KMS-11 (cell line): ENCODE data around the gene DPY19L1.
"Not testable (repeated sequence)": the region's sequence is repeated elsewhere in the genome, so short reads cannot be mapped to it uniquely, and the experiment has no call there.

Source experiments
- H2AFZ ChIP-seq: fragments of 200-600 bp; sonication (generic); 2 replicates; pipeline ENCODE4 v1.6.1; 2016; ENCODE audit warnings: antibody characterized with exemption, mixed run types, low read depth
- H3K27ac ChIP-seq: fragments of 200-600 bp; sonication (generic); 2 replicates; pipeline ENCODE4 v1.6.1; 2016; ENCODE audit warnings: mild to moderate bottlenecking, mixed run types
- H3K27me3 ChIP-seq: fragments of 200-600 bp; sonication (generic); 2 replicates; pipeline ENCODE4 v1.6.1; 2017; ENCODE audit warnings: mild to moderate bottlenecking, low read depth, mixed run types, moderate library complexity; ENCODE audit not compliant: insufficient read depth
- H3K36me3 ChIP-seq: fragments of 200-600 bp; sonication (generic); 2 replicates; pipeline ENCODE4 v1.6.1; 2017; ENCODE audit warnings: mild to moderate bottlenecking, mixed run types; ENCODE audit not compliant: insufficient read depth
- H3K4me1 ChIP-seq: fragments of 200-600 bp; sonication (generic); 2 replicates; pipeline ENCODE4 v1.6.1; 2016; ENCODE audit warnings: mild to moderate bottlenecking, low read depth, mixed run types; ENCODE audit not compliant: poor library complexity, severe bottlenecking
- H3K4me2 ChIP-seq: fragments of 200-600 bp; sonication (generic); 2 replicates; pipeline ENCODE4 v1.7.0; 2016; ENCODE audit warnings: mild to moderate bottlenecking, mixed run types
- H3K4me3 ChIP-seq: fragments of 200-600 bp; sonication (generic); IDR thresholded peaks from 2 replicates; pipeline ENCODE4 v1.6.1; 2017; ENCODE audit warnings: low read depth, low read length, mixed read lengths; ENCODE audit not compliant: insufficient read depth
- H3K79me2 ChIP-seq: fragments of 200-600 bp; sonication (generic); 2 replicates; pipeline ENCODE4 v1.6.1; 2016; ENCODE audit warnings: low read depth, mixed run types; ENCODE audit not compliant: insufficient read depth
- H3K9ac ChIP-seq: fragments of 200-600 bp; sonication (generic); 2 replicates; pipeline ENCODE4 v1.6.1; 2016; ENCODE audit warnings: mild to moderate bottlenecking, mixed run types
- H4K20me1 ChIP-seq: fragments of 200-600 bp; sonication (generic); 2 replicates; pipeline ENCODE4 v1.6.1; 2016; ENCODE audit warnings: mild to moderate bottlenecking, mixed run types; ENCODE audit not compliant: insufficient read depth
- CTCF ChIP-seq: fragments of 200-600 bp; sonication (generic); conservative IDR thresholded peaks from 2 replicates; pipeline ENCODE4 v1.6.1; 2017; ENCODE audit warnings: low read depth, mild to moderate bottlenecking, antibody characterized with exemption, low read length, moderate library complexity, mixed read lengths

DPY19L1 gene

DNA sequence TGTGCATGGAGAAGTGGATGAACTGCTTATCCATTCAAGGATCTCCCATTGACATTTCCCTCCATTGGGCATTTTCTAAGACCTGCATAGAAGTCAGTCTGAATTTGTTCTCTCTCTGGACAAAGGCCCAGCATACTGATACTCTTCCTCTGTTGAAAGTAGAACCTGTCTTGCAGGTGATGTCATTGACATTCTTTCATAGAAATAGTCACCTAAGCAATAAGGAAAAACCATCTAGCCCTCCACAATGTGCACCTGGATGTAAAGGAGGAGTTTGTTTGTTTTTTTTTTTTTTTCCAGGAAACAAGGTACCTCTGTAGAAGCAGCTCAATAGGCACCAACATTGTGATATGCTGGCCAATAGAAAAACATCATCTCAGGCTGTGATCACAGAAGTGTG is 150.4 kb downstream of the DPY19L1 start:
- H3K4me1 ChIP-seq = no peaks in the 10 kb centered on the region
- no peaks in the 10 kb centered on the region for H4K20me1 ChIP-seq
- no peak for TF ChIP-seq CTCF
- no peak overlapping the region for H3K4me2 ChIP-seq
- H2AFZ ChIP-seq = no peak overlapping the region
- no peaks in the 10 kb centered on the region for H3K36me3 ChIP-seq
- no peak overlapping the region for H3K9ac ChIP-seq
- no peak overlapping the region for H3K4me3 ChIP-seq
- no peaks in the 10 kb centered on the region for H3K27me3 ChIP-seq
- no peak overlapping the region for H3K27ac ChIP-seq
- H3K79me2 ChIP-seq = no peaks in the 10 kb centered on the region

DNA sequence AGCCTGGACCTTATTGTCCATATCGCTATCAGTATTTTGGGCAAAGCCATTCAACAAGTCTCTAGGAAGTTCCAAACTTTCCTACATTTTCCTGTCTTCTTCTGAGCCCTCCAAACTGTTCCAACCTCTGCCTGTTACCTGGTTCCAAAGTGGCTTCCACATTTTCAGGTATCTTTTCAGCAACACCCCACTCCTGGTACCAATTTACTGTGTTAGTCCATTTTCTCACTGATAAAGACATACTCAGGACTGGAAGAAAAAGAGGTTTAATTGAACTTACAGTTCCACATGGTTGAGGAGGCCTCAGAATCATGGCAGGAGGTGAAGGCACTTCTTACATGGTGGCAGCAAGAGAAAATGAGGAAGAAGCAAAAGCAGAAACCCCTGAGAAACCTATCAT is 153.4 kb downstream of the DPY19L1 start:
- not testable (repeated sequence) for H3K27me3 ChIP-seq, H3K4me2 ChIP-seq, H3K27ac ChIP-seq, H3K79me2 ChIP-seq, H3K36me3 ChIP-seq, H2AFZ ChIP-seq, H3K4me1 ChIP-seq, H3K9ac ChIP-seq, H4K20me1 ChIP-seq, H3K4me3 ChIP-seq

DNA sequence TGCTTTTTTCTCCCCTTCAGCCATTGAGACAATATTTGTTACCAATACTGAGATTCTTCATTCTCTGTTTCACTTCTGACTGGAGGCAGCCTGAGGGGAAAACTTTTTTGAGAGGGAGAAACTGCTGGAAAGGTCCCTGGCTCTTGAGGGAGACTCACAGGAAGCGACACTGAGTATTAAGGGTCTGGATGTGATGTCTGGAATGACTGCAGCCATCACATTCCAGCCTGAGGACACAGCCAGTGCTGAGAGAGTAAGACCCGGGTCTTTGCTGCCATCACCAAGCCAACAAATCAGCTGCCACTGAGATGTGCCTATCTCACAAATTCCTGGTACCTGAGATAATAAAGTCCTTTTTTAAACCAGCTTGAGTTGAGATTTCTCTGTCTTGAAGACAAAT is 157.4 kb downstream of the DPY19L1 start:
- no peaks in the 10 kb centered on the region for H4K20me1 ChIP-seq
- no peak overlapping the region for H3K4me3 ChIP-seq
- no peak overlapping the region for H3K9ac ChIP-seq
- H3K27me3 ChIP-seq = no peaks in the 10 kb centered on the region
- H3K27ac ChIP-seq = no peak overlapping the region
- H3K4me1 ChIP-seq = no peaks in the 10 kb centered on the region
- H3K79me2 ChIP-seq = no peaks in the 10 kb centered on the region
- no peaks in the 10 kb centered on the region for H3K36me3 ChIP-seq
- H2AFZ ChIP-seq = no peak overlapping the region
- TF ChIP-seq CTCF = no peak
- no peak overlapping the region for H3K4me2 ChIP-seq

DNA sequence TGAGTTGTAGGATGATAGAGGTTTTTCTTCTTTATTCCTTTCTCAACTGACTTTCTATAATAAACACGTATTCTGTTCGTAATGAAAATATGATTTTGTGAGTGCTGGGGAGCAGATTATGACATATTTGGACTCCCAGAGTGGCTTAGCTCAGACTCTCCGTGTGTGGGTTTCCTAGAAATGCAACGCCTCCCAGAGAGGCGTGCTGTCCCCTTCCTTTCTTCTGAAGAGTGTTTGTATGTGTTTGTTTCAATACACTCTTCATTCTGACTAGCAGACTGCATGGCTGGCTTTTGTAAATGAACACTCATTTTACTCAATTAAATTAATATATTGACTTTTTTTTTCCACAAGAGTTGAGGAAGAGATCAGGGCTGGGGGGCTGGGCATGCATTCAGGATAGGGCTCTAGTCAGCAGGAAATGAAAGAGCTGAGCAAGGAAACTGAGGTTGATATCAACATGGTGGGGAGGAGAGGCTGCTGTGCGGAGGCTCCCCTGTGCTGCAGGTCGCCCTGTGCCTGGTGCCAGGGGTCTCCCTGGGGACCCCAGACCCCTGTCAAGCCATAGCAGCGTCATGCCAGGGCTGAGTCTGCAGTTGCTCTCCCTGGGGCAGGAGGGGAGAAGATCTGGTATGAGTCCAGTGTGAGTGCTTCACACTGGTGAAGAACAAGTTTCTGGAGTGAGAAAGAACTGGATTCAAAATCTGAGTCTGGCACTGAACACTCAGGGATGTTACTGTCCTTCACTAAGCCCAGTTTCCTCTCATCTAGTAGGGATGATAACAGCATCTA is 158.1 kb downstream of the DPY19L1 start:
- H3K9ac ChIP-seq, H3K4me2 ChIP-seq, H2AFZ ChIP-seq, H3K27ac ChIP-seq, H3K4me3 ChIP-seq, H3K4me1 ChIP-seq, H3K27me3 ChIP-seq, H3K79me2 ChIP-seq, H3K36me3 ChIP-seq, H4K20me1 ChIP-seq: not testable (repeated sequence)
